ENCODE results near the gene CRK.
"Not testable (repeated sequence)": the region's sequence is repeated elsewhere in the genome, so short reads cannot be mapped to it uniquely, and the experiment has no call there.

Gene CRK

GRCh38 chr17:1379930-1380313, 76.1 kb downstream of the CRK start:
- DNase-seq, result no peak

- no peak for DNase-seq
Measured at GRCh38 chr17:1379208-1379929, 76.7 kb downstream of the CRK start.

GRCh38 chr17:1378476-1378860, 77.6 kb downstream of the CRK start:
- DNase-seq, result not testable (repeated sequence)

GRCh38 chr17:1377334-1377733, 78.7 kb downstream of the CRK start:
- no peak for DNase-seq

GRCh38 chr17:1376061-1376460, 80.0 kb downstream of the CRK start:
- DNase-seq, result no peak

- DNase-seq, result no peak
Measured at GRCh38 chr17:1375615-1376014, 80.4 kb downstream of the CRK start.

GRCh38 chr17:1374431-1375177, 81.4 kb downstream of the CRK start:
- no peak for DNase-seq

GRCh38 chr17:1373707-1374237, 82.3 kb downstream of the CRK start:
- DNase-seq, result no peak

- DNase-seq, result no peak
Measured at GRCh38 chr17:1372618-1373017, 83.4 kb downstream of the CRK start.

- DNase-seq, result no peak
Measured at GRCh38 chr17:1371893-1372590, 84.0 kb downstream of the CRK start.

All from stimulated activated CD4-positive, alpha-beta T cell treated with anti-CD3 and anti-CD28 coated beads, Interleukin-2, amount 100 ng/mL, for 48 hours (primary cell).